Stimulated activated CD8-positive, alpha-beta memory T cell treated with anti-CD3 and anti-CD28 coated beads, Interleukin-12 subunit alpha, Interleukin-12 subunit beta, amount 100 ng/mL, for 4 hours (primary cell): ENCODE data around the gene ACOT8.
"Not testable (repeated sequence)": the region's sequence is repeated elsewhere in the genome, so short reads cannot be mapped to it uniquely, and the experiment has no call there.

ENCODE experiments used
- DNase-seq: peaks from one replicate; pipeline ENCODE4 v3.0.0-alpha.2; 2020; ENCODE audit warnings: low read depth

Gene ACOT8

GRCh38 chr20:45852326-45852725 lies 4.9 kb downstream of the ACOT8 start:
- no peak for DNase-seq

GRCh38 chr20:45851501-45851900 lies 5.7 kb downstream of the ACOT8 start:
- no peak for DNase-seq

- DNase-seq: no peak
These were observed 6.3 kb downstream of the ACOT8 start for GRCh38 chr20:45850926-45851325.

- no peak for DNase-seq
These were observed 7.0 kb downstream of the ACOT8 start for GRCh38 chr20:45850238-45850637.

- no peak for DNase-seq
These were observed 8.1 kb downstream of the ACOT8 start for GRCh38 chr20:45848969-45849582.

GRCh38 chr20:45848421-45848820 lies 8.8 kb downstream of the ACOT8 start:
- no peak for DNase-seq

GRCh38 chr20:45845452-45845851 lies 11.7 kb downstream of the ACOT8 start:
- DNase-seq: no peak

GRCh38 chr20:45843506-45843905 lies 13.7 kb downstream of the ACOT8 start:
- DNase-seq: no peak

GRCh38 chr20:45842169-45842812 lies 14.9 kb downstream of the ACOT8 start:
- no peak for DNase-seq

- DNase-seq: no peak
These were observed 15.6 kb downstream of the ACOT8 start for GRCh38 chr20:45841407-45842129.

- DNase-seq: no peak
These were observed 16.4 kb downstream of the ACOT8 start for GRCh38 chr20:45840700-45841198.

- DNase-seq: no peak
These were observed 20.4 kb downstream of the ACOT8 start for GRCh38 chr20:45836841-45837240.

- DNase-seq: no peak
These were observed 21.4 kb downstream of the ACOT8 start for GRCh38 chr20:45835825-45836224.

- no peak for DNase-seq
These were observed 21.8 kb downstream of the ACOT8 start for GRCh38 chr20:45835329-45835765.

- DNase-seq: no peak
These were observed 22.4 kb downstream of the ACOT8 start for GRCh38 chr20:45834797-45835161.

GRCh38 chr20:45833883-45834796 lies 23.1 kb downstream of the ACOT8 start:
- no peak for DNase-seq

- no peak for DNase-seq
These were observed 23.9 kb downstream of the ACOT8 start, which contains the start of gene SNX21 for GRCh38 chr20:45833030-45833882. Gene SNX21 (plus strand): TSS chr20:45833799. CDS start chr20:45833920, 121 bp downstream.

- no peak for DNase-seq
These were observed 24.6 kb downstream of the ACOT8 start for GRCh38 chr20:45832619-45833018.

- not testable (repeated sequence) for DNase-seq
These were observed 27.5 kb downstream of the ACOT8 start for GRCh38 chr20:45829673-45830106.

GRCh38 chr20:45828589-45828988 lies 28.6 kb downstream of the ACOT8 start:
- DNase-seq: no peak

GRCh38 chr20:45827712-45828111 lies 29.5 kb downstream of the ACOT8 start:
- DNase-seq: no peak
